H1 (cell line): ENCODE data around the gene IFT43. TPM values are rescaled to one million over a fixed set of nuclear protein-coding genes. Genes with fewer than 3 reads are reported as not detected.
A peak's percentile ranks its signal among the peaks of the same experiment; 100 is the strongest.

Source experiments
- RAD21 ChIP-seq, 2 experiments: IDR thresholded peaks in 1 of 2; conservative IDR thresholded peaks in 1 of 2; 2 replicates each; pipeline ENCODE4 v1.6.1; 2011; ENCODE audit warnings: low read depth in 2 of 2, low read length in 2 of 2, improper control_type of control experiment in 1 of 2, inconsistent platforms in 1 of 2, mild to moderate bottlenecking in 1 of 2, moderate library complexity in 1 of 2
- polyA plus RNA-seq, 7 experiments: library from polyadenylated mRNA; depleted of rRNA in 3 of 7; stranded (reverse) in 5 of 7; unstranded in 2 of 7; fragments of >200 nt in 5 of 7; fragments of 200-250 nt in 2 of 7; gene quantifications; 1 replicate in 5 of 7; 2 replicates in 1 of 7; 4 replicates in 1 of 7; pipeline versions ENCODE4 v1.2.1 to v1.2.3, GENCODE V29; 2011 to 2013; ENCODE audit warnings: missing spikeins in 2 of 7, mixed read lengths in 2 of 7
- total RNA-seq: library from RNA; stranded (reverse); fragmentation: NEBNext Ultra II Directional; extraction: Animal tissue kit (Norgen Biotek cat#: 25700); gene quantifications from 2 replicates; pipeline ENCODE4 v1.2.1, GENCODE V29; 2021

The IFT43 gene
- total and polyA plus RNA-seq, 2 of the 8 experiments (the other 6 are each of a cell fraction or from before 2014, with no cell fraction given) = 17.0 to 20.8 TPM

DNA sequence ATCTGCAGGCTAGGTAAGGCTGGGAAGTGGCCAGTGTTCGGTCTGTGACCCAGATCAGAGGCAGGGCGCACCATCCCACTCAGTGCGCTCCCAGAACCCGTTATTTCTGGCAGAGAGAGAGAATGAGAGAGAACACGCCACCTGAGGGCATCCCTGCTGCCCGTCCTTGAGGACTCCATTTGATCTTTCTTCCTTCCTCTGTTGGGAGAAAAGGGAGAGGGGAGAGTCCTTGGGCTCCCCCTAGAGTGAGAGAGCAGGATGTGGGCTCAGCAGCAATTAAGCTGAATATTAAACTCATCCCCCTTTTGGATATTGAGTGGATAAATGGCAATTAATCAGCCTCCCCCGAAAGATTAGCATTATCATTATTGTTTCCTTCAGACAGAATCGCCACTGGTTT is 70.6 kb downstream of the IFT43 start (continued):
- TF ChIP-seq RAD21 (IDR thresholded peaks at IDR 0.05 in 1 of 2, conservative IDR thresholded peaks at IDR 0.05 in 1 of 2; ENCODE audit: low read depth in 2 of 2, low read length in 2 of 2) = peak; percentile 48 to 65; a peak in 3 of 4 replicates
- TF ChIP-seq, all 59 proteins: peak for 3
